IMR-90 (cell line): ENCODE results near the gene FNDC3B. TPM values are rescaled to one million over a fixed set of nuclear protein-coding genes. Genes with fewer than 3 reads are reported as not detected.

ENCODE experiments used
- ATAC-seq: fragments of 200-7000 bp; cut with Tn5 transposase; 2 replicates; pipeline ENCODE4 v1.9.1; 2020; ENCODE audit warnings: low read depth, mild to moderate bottlenecking, moderate library complexity
- BruUV-seq: library from RNA; stranded (reverse); fragments of 400-500 nt; replicated peaks from 2 replicates; lab custom pipeline; 2021; lab: Mats Ljungman, UMichigan
- CTCF ChIA-PET: fragments of 300-600 bp; formaldehyde crosslinking; extraction: SDS; loops from one replicate; lab custom pipeline; 2021; ENCODE audit warnings: antibody characterized with exemption; lab: Yijun Ruan, JAX
- POLR2A ChIA-PET: fragments of 300-600 bp; sonication (Branson Sonifier 250); formaldehyde crosslinking; loops from one replicate; lab custom pipeline; 2022; ENCODE audit warnings: antibody characterized with exemption; ENCODE audit not compliant: unreplicated experiment; lab: Charles Lee
- DNase-seq: peaks from one replicate; pipeline ENCODE4 v3.0.0; 2013
- H2AFZ ChIP-seq: replicated peaks from 2 replicates; pipeline ENCODE3; 2013; ENCODE audit warnings: low read length, mild to moderate bottlenecking; ENCODE audit not compliant: poor library complexity
- H2AK5ac ChIP-seq: 2 replicates; pipeline ENCODE4 v1.6.1; 2013; ENCODE audit warnings: low read depth, low read length, inconsistent platforms
- H2AK9ac ChIP-seq: replicated peaks from 2 replicates; pipeline ENCODE3; 2013; ENCODE audit warnings: mild to moderate bottlenecking, low read depth, low read length, moderate library complexity; ENCODE audit not compliant: poor library complexity
- H2BK120ac ChIP-seq: 2 replicates; pipeline ENCODE4 v1.6.1; 2013; ENCODE audit warnings: low read depth, low read length, inconsistent platforms
- H2BK15ac ChIP-seq: 3 replicates; pipeline ENCODE4 v1.6.1; 2013; ENCODE audit warnings: low read depth, low read length, inconsistent platforms
- H2BK20ac ChIP-seq: 2 replicates; pipeline ENCODE4 v1.6.1; 2013; ENCODE audit warnings: low read depth, mild to moderate bottlenecking, inconsistent platforms, low read length, moderate library complexity
- H2BK5ac ChIP-seq: 2 replicates; pipeline ENCODE4 v1.6.1; 2013; ENCODE audit warnings: mild to moderate bottlenecking, low read depth, low read length, inconsistent platforms; ENCODE audit not compliant: poor library complexity, severe bottlenecking
- H3K14ac ChIP-seq: replicated peaks from 2 replicates; pipeline ENCODE4 v1.6.1; 2013; ENCODE audit warnings: low read depth, low read length, inconsistent platforms
- H3K18ac ChIP-seq: 2 replicates; pipeline ENCODE4 v1.6.1; 2013; ENCODE audit warnings: low read depth, low read length, control low read depth
- H3K23ac ChIP-seq: 2 replicates; pipeline ENCODE4 v1.6.1; 2013; ENCODE audit warnings: low read depth, low read length, inconsistent platforms
- H3K27ac ChIP-seq: 2 replicates; pipeline ENCODE4 v1.5.1; 2013; ENCODE audit warnings: mild to moderate bottlenecking, control low read depth, low read length; ENCODE audit not compliant: insufficient read depth
- H3K27me3 ChIP-seq: 2 replicates; pipeline ENCODE4 v1.6.1; 2013; ENCODE audit warnings: low read length; ENCODE audit not compliant: control insufficient read depth, insufficient read depth
- H3K36me3 ChIP-seq: 2 replicates; pipeline ENCODE4 v1.6.1; 2013; ENCODE audit warnings: low read length, mixed read lengths; ENCODE audit not compliant: control insufficient read depth, insufficient read depth
- H3K4ac ChIP-seq: 2 replicates; pipeline ENCODE4 v1.6.1; 2013; ENCODE audit warnings: low read depth, low read length, inconsistent platforms
- H3K4me1 ChIP-seq: 2 replicates; pipeline ENCODE4 v1.6.1; 2013; ENCODE audit warnings: low read length, mixed read lengths; ENCODE audit not compliant: control insufficient read depth, insufficient read depth
- H3K4me2 ChIP-seq: 2 replicates; pipeline ENCODE4 v1.6.1; 2013; ENCODE audit warnings: low read depth, mild to moderate bottlenecking, control low read depth, low read length, moderate library complexity
- H3K4me3 ChIP-seq: 2 replicates; pipeline ENCODE4 v1.5.1; 2013; ENCODE audit warnings: low read depth, mild to moderate bottlenecking, control low read depth, low read length, moderate library complexity; ENCODE audit not compliant: insufficient read depth
- H3K56ac ChIP-seq: 2 replicates; pipeline ENCODE4 v1.6.1; 2013; ENCODE audit warnings: low read length, inconsistent platforms; ENCODE audit not compliant: insufficient read depth; ENCODE audit errors: extremely low read depth
- H3K79me1 ChIP-seq, 2 experiments: 2 replicates each; pipeline ENCODE4 v1.6.1; 2013; ENCODE audit warnings: low read length in 2 of 2, inconsistent platforms in 1 of 2, low read depth in 1 of 2
- H3K9ac ChIP-seq: 2 replicates; pipeline ENCODE4 v1.6.1; 2013; ENCODE audit warnings: low read depth, low read length, control low read depth
- H3K9me1 ChIP-seq: 2 replicates; pipeline ENCODE4 v1.6.1; 2013; ENCODE audit warnings: low read length, inconsistent platforms; ENCODE audit not compliant: insufficient read depth
- H3K9me3 ChIP-seq: 2 replicates; pipeline ENCODE4 v1.6.1; 2013; ENCODE audit warnings: low read length; ENCODE audit not compliant: control insufficient read depth, insufficient read depth
- H4K20me1 ChIP-seq: 2 replicates; pipeline ENCODE4 v1.6.1; 2013; ENCODE audit warnings: low read length, inconsistent platforms; ENCODE audit not compliant: insufficient read depth
- H4K5ac ChIP-seq: 2 replicates; pipeline ENCODE4 v1.6.1; 2013; ENCODE audit warnings: mild to moderate bottlenecking, low read depth, low read length, control low read depth
- H4K8ac ChIP-seq, 2 experiments: 2 replicates each; pipeline ENCODE4 v1.6.1; 2013; ENCODE audit warnings: low read depth in 2 of 2, low read length in 2 of 2, control low read depth in 1 of 2, inconsistent platforms in 1 of 2
- H4K91ac ChIP-seq: 2 replicates; pipeline ENCODE4 v1.6.1; 2013; ENCODE audit warnings: low read depth, low read length, inconsistent platforms; ENCODE audit not compliant: insufficient read depth
- BHLHE40 ChIP-seq: fragments of 150-350 bp; IDR thresholded peaks from 2 replicates; pipeline ENCODE4 v1.6.1; 2016; ENCODE audit warnings: mild to moderate bottlenecking, low read depth, low read length
- CEBPB ChIP-seq: IDR thresholded peaks from 2 replicates; pipeline ENCODE4 v1.6.1; 2012; ENCODE audit warnings: low read depth, low read length, improper control_type of control experiment
- CHD1 ChIP-seq: IDR thresholded peaks from 2 replicates; pipeline ENCODE4 v1.6.1; 2012; ENCODE audit warnings: low read depth, low read length, improper control_type of control experiment
- CTCF ChIP-seq: conservative IDR thresholded peaks from 2 replicates; pipeline ENCODE4 v1.5.1; 2012; ENCODE audit warnings: mild to moderate bottlenecking, low read depth, low read length, improper control_type of control experiment
- ELK1 ChIP-seq: fragments of 150-350 bp; IDR thresholded peaks from 2 replicates; pipeline ENCODE4 v1.6.1; 2016; ENCODE audit warnings: low read depth, mild to moderate bottlenecking, low read length, moderate library complexity, borderline replicate concordance
- FOS ChIP-seq: fragments of 150-350 bp; IDR thresholded peaks from 2 replicates; pipeline ENCODE4 v1.6.1; 2016; ENCODE audit warnings: low read depth, low read length
- MAFK ChIP-seq: IDR thresholded peaks from 2 replicates; pipeline ENCODE4 v1.6.1; 2012; ENCODE audit warnings: low read depth, low read length, improper control_type of control experiment
- MAZ ChIP-seq: IDR thresholded peaks from 2 replicates; pipeline ENCODE4 v1.6.1; 2012; ENCODE audit warnings: low read depth, mild to moderate bottlenecking, low read length, improper control_type of control experiment, moderate library complexity, borderline replicate concordance
- MXI1 ChIP-seq: IDR thresholded peaks from 2 replicates; pipeline ENCODE4 v1.6.1; 2012; ENCODE audit warnings: low read depth, mild to moderate bottlenecking, low read length, moderate library complexity, borderline replicate concordance
- NFE2L2 ChIP-seq: fragments of 150-350 bp; IDR thresholded peaks from 2 replicates; pipeline ENCODE4 v1.6.1; 2016; ENCODE audit warnings: low read depth, mild to moderate bottlenecking, low read length
- POLR2A ChIP-seq: IDR thresholded peaks from 2 replicates; pipeline ENCODE4 v1.6.1; 2012; ENCODE audit warnings: mild to moderate bottlenecking, low read depth, low read length
- RAD21 ChIP-seq: IDR thresholded peaks from 2 replicates; pipeline ENCODE4 v1.6.1; 2012; ENCODE audit warnings: low read length, improper control_type of control experiment
- RCOR1 ChIP-seq: IDR thresholded peaks from 2 replicates; pipeline ENCODE4 v1.6.1; 2012; ENCODE audit warnings: mild to moderate bottlenecking, low read length, improper control_type of control experiment; ENCODE audit not compliant: insufficient replicate concordance
- RFX5 ChIP-seq: IDR thresholded peaks from 2 replicates; pipeline ENCODE4 v1.8.0; 2012; ENCODE audit warnings: low read depth, mild to moderate bottlenecking, low read length, moderate library complexity
- SMC3 ChIP-seq: fragments of 150-350 bp; IDR thresholded peaks from 2 replicates; pipeline ENCODE4 v1.6.1; 2016; ENCODE audit warnings: low read depth, mild to moderate bottlenecking, antibody characterized with exemption, low read length, moderate library complexity
- USF2 ChIP-seq: fragments of 150-350 bp; IDR thresholded peaks from 2 replicates; pipeline ENCODE4 v1.6.1; 2017; ENCODE audit warnings: mild to moderate bottlenecking, antibody characterized with exemption, low read length, low read depth
- WGBS, 2 experiments: methylation state at CpG; one replicate each; pipeline versions ENCODE4 v1.1.5 to v1.1.7; 2013; ENCODE audit warnings: missing lambda C conversion rate in 2 of 2; ENCODE audit not compliant: insufficient read length in 1 of 2; ENCODE audit errors: extremely low coverage in 2 of 2; 5-methylcytosine and 5-hydroxymethylcytosine counted together
- dilution Hi-C: fragments of 300-500 bp; cut with HindIII; formaldehyde crosslinking; loops from one replicate; pipeline ENCODE4 v1.14.3; 2018; ENCODE audit warnings: low sequenced_read_pairs; ENCODE audit not compliant: unreplicated experiment
- in situ Hi-C: fragments of 300-500 bp; cut with MboI; formaldehyde crosslinking; loops from 3 replicates; pipeline ENCODE4 v1.14.3; 2019; ENCODE audit warnings: low sequenced_read_pairs, inconsistent platforms, mixed read lengths
- intact Hi-C: fragments of 100-400 bp; cut with micrococcal nuclease; formaldehyde crosslinking; loops from 2 replicates; pipeline ENCODE4 v1.10.0; 2022
- polyA plus RNA-seq, 3 experiments: library from polyadenylated mRNA; depleted of rRNA; stranded (reverse); fragments of >200 nt; gene quantifications; 2 replicates each; pipeline ENCODE4 v1.2.3, GENCODE V29; 2012; ENCODE audit warnings: low replicate concordance in 1 of 3
- total RNA-seq: library from RNA; depleted of rRNA; stranded (reverse); fragments of >200 nt; gene quantifications from 2 replicates; pipeline ENCODE4 v1.2.3, GENCODE V29; 2012

Gene FNDC3B
- total and polyA plus RNA-seq, 2 of the 4 experiments (the other 2 are of a cell fraction), result 23.9 to 150 TPM

- no peak overlapping the region for H2AK5ac ChIP-seq
- peaks cover 32% of the 10 kb centered on the region for H3K36me3 ChIP-seq
- H3K23ac ChIP-seq, result no peak overlapping the region
- H3K9me1 ChIP-seq, result peaks cover 14% of the 10 kb centered on the region
- DNase-seq (no peak), ATAC-seq (no peak)
- no peak overlapping the region for H2BK15ac ChIP-seq
- no peak overlapping the region for H2BK5ac ChIP-seq
- H3K9ac ChIP-seq, result no peak overlapping the region
- H2BK120ac ChIP-seq, result no peak overlapping the region
- no peak overlapping the region for H3K18ac ChIP-seq
- no peak overlapping the region for H3K4me3 ChIP-seq
- CTCF ChIA-PET, result no interaction called here
- H4K91ac ChIP-seq, result no peak overlapping the region
- H3K14ac ChIP-seq, result no peak overlapping the region
- no peaks in the 10 kb centered on the region for H3K9me3 ChIP-seq
- no peak overlapping the region for H3K4ac ChIP-seq
- peaks cover 37% of the 10 kb centered on the region for H4K20me1 ChIP-seq
- no TSS peak for BruUV-seq
- no peak overlapping the region for H3K27ac ChIP-seq
- no peak overlapping the region for H4K5ac ChIP-seq
- H2AFZ ChIP-seq, result no peak overlapping the region
- dilution Hi-C loops, result no loop called here
- H2AK9ac ChIP-seq, result no peak overlapping the region
- POLR2A ChIA-PET, result no interaction called here
- H2BK20ac ChIP-seq, result no peak overlapping the region
- peaks cover 10% of the 10 kb centered on the region for H3K4me1 ChIP-seq
- H3K56ac ChIP-seq, result no peak overlapping the region
- no peak overlapping the region for H4K8ac ChIP-seq
- H3K27me3 ChIP-seq, result no peaks in the 10 kb centered on the region
- H3K79me1 ChIP-seq, result peaks cover 39 to 66% of the 10 kb centered on the region in 2 experiments
- no CpG with 5 or more reads among the region's 2 CpGs for WGBS, 2 experiments
- no peak for TF ChIP-seq FOS
- no peak for TF ChIP-seq RAD21
- TF ChIP-seq ELK1, result no peak
- TF ChIP-seq MAZ, result no peak
- no peak for TF ChIP-seq MXI1
- TF ChIP-seq RCOR1, result no peak
- TF ChIP-seq CHD1, result no peak
- TF ChIP-seq CEBPB, result no peak
- TF ChIP-seq NFE2L2, result no peak
- no peak for TF ChIP-seq CTCF
- no peak for TF ChIP-seq BHLHE40
- TF ChIP-seq USF2, result no peak
- TF ChIP-seq POLR2A, result no peak
- TF ChIP-seq RFX5, result no peak
- TF ChIP-seq MAFK, result no peak
- no peak for TF ChIP-seq SMC3
- in situ Hi-C loops, result loop anchor here (10.0 kb wide), 1 partner anchor 305 kb away; no protein-coding TSS in a partner anchor
- no peak overlapping the region for H3K4me2 ChIP-seq
- intact Hi-C loops, result loop anchor here (5.0 kb wide), 1 partner anchor 117 kb away; no protein-coding TSS in a partner anchor
Observed at GRCh38 chr3:172359996-172360395, 320.6 kb downstream of the FNDC3B start.
